Measurements from ENCODE around the gene BACH2.

DNA sequence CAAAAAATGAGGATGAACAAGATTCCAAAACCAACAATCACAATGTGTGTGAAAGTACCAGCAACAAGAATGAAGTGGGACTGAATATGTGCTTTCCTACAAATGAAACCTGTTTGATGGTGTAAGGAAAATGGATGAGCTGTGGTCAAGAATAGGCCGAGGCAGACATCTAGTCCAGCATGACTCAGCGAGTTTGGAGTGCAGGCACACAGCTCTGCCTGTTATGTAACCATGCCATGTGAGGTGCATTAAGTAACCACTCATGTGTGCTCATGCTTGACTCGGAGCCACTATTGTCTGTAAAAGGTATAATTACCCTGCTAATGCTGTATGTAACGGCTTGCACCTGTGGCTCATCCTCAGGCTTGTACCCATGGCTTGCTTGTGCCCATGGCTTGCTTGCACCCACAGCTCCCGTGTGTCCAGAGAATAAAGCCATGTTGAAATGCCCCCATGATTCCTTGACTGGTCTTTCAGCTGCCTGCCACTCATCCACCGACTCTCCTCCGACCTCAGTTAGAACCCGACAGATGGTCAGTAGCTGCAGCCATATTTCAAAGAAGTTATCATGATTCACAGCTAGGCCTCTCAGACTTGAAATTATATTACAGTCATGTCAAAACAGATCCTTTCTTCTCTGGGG is 98.7 kb downstream of the BACH2 start:
- TF ChIP-seq, protein P1, sequence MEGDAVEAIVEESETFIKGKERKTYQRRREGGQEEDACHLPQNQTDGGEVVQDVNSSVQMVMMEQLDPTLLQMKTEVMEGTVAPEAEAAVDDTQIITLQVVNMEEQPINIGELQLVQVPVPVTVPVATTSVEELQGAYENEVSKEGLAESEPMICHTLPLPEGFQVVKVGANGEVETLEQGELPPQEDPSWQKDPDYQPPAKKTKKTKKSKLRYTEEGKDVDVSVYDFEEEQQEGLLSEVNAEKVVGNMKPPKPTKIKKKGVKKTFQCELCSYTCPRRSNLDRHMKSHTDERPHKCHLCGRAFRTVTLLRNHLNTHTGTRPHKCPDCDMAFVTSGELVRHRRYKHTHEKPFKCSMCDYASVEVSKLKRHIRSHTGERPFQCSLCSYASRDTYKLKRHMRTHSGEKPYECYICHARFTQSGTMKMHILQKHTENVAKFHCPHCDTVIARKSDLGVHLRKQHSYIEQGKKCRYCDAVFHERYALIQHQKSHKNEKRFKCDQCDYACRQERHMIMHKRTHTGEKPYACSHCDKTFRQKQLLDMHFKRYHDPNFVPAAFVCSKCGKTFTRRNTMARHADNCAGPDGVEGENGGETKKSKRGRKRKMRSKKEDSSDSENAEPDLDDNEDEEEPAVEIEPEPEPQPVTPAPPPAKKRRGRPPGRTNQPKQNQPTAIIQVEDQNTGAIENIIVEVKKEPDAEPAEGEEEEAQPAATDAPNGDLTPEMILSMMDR (conservative IDR thresholded peaks at IDR 0.05; ENCODE audit: low read depth, low read length), result no peak
- no peak for TF ChIP-seq POLR2A (IDR thresholded peaks at IDR 0.05; ENCODE audit: low read depth, low read length)
- TF ChIP-seq CHD1 (IDR thresholded peaks at IDR 0.05; ENCODE audit: low read depth, low read length), result no peak
- TF ChIP-seq RFX5 (IDR thresholded peaks at IDR 0.05; ENCODE audit: low read depth, low read length), result 0 out of 2 replicates have a peak, but pooled peaks have one; percentile 10
- 0 out of 2 replicates have a peak, but pooled peaks have one; percentile 29 for TF ChIP-seq BHLHE40 (IDR thresholded peaks at IDR 0.05; ENCODE audit: low read depth, low read length)
- no peak for TF ChIP-seq RAD21 (IDR thresholded peaks at IDR 0.05; ENCODE audit: low read length)
